Sigmoid colon (tissue), 7 donors: ENCODE measurements around the gene PNPLA6. TPM values are rescaled to one million over a fixed set of nuclear protein-coding genes. Genes with fewer than 3 reads are reported as not detected.

ENCODE experiments used
- DNase-seq: peaks from one replicate; pipeline ENCODE4 v3.0.0-alpha.2; 2019
- H3K27ac ChIP-seq, 4 donors: fragments of 200-600 bp; sonication (generic); one replicate each; pipeline ENCODE4 v1.5.1; 2016 to 2019; ENCODE audit warnings: mild to moderate bottlenecking in 1 of 4
- H3K27me3 ChIP-seq, 3 donors: fragments of 200-600 bp; sonication (generic); one replicate each; pipeline ENCODE4 v1.5.1; 2019; ENCODE audit warnings: mild to moderate bottlenecking in 1 of 3
- H3K36me3 ChIP-seq, 4 donors: fragments of 200-600 bp; sonication (generic); one replicate each; pipeline ENCODE4 v1.5.1; 2016 to 2019
- H3K4me1 ChIP-seq, 4 donors: fragments of 200-600 bp; sonication (generic); one replicate each; pipeline ENCODE4 v1.5.1; 2017 to 2019
- H3K4me3 ChIP-seq, 4 donors: fragments of 200-600 bp; sonication (generic); one replicate each; pipeline ENCODE4 v1.5.1; 2017 to 2019; ENCODE audit warnings: mild to moderate bottlenecking in 2 of 4, moderate library complexity in 1 of 4
- H3K9me3 ChIP-seq, 4 donors: fragments of 200-600 bp in 3 of 4; sonication (generic) in 3 of 4; one replicate each; pipeline versions ENCODE4 v1.5.1 to v1.6.1; 2013 to 2019
- CTCF ChIP-seq, 4 experiments: fragments of 450-650 bp in 3 of 4; fragments of 200-600 bp in 1 of 4; IDR thresholded peaks; one replicate each; pipeline ENCODE4 v1.5.1; 2016 to 2019; ENCODE audit warnings: antibody characterized with exemption in 4 of 4, mild to moderate bottlenecking in 3 of 4, moderate library complexity in 2 of 4
- EP300 ChIP-seq, 4 donors: sonication (generic); formaldehyde crosslinking; IDR thresholded peaks; one replicate each; pipeline ENCODE4 v1.6.1; 2017; ENCODE audit warnings: antibody characterized with exemption in 4 of 4
- POLR2A ChIP-seq, 2 donors: fragments of 450-650 bp; IDR thresholded peaks; one replicate each; pipeline ENCODE4 v1.6.1; 2016; ENCODE audit warnings: antibody characterized with exemption in 2 of 2, mild to moderate bottlenecking in 2 of 2, moderate library complexity in 2 of 2
- POLR2AphosphoS5 ChIP-seq, 4 donors: sonication (generic); formaldehyde crosslinking; IDR thresholded peaks; one replicate each; pipeline ENCODE4 v1.6.1; 2017; ENCODE audit warnings: antibody characterized with exemption in 4 of 4
- WGBS, 2 donors: extraction: QIAGEN DNeasy Blood & Tissue Kit; methylation state at CpG; one replicate each; pipeline ENCODE4 v1.1.7; 2013; 5-methylcytosine and 5-hydroxymethylcytosine counted together
- intact Hi-C: fragments of 100-400 bp; cut with DNase I; formaldehyde crosslinking; loops from one replicate; pipeline ENCODE4 v1.15.1; 2023
- polyA plus RNA-seq, 3 donors: library from polyadenylated mRNA; stranded (reverse); fragments of 200-250 nt; gene quantifications; one replicate each; pipeline ENCODE4 v1.2.3, GENCODE V29; 2013
- total RNA-seq, 4 donors: library from RNA; depleted of rRNA; stranded (reverse); fragments of >200 nt; gene quantifications; one replicate each; pipeline ENCODE4 v1.1.0, GENCODE V29; 2016
- donor health status: healthy with polysubstance abuse.
- donor health status: Bipolar disorder and iron deficiency.
- donor health status: healthy.

The PNPLA6 gene
- total and polyA plus RNA-seq, 7 donors = 13.6 to 77.0 (median 40.3) TPM

- intact Hi-C loops = no loop called here
- DNase-seq = no peak
- 95% methylated on average over 32 of the region's 32 CpGs for WGBS, 2 donors
- no peak for TF ChIP-seq POLR2AphosphoS5 (IDR thresholded peaks at IDR 0.05)
- no peak for TF ChIP-seq EP300 (IDR thresholded peaks at IDR 0.05)
- no peak for TF ChIP-seq CTCF (IDR thresholded peaks at IDR 0.05)
- TF ChIP-seq POLR2A (IDR thresholded peaks at IDR 0.05) = no peak
- Histone ChIP-seq H3K27me3 (no peaks in the 10 kb centered on the region), H3K9me3 (no peaks in the 10 kb centered on the region), H3K4me1 (peaks cover 0 to 15% (median 9%) of the 10 kb centered on the region in 4 donors), H3K27ac (no peak overlapping the region), H3K4me3 (no peak overlapping the region), H3K36me3 (peaks cover 13 to 67% (median 24%) of the 10 kb centered on the region in 4 donors)
Measured at GRCh38 chr19:7528522-7529245, 6.8 kb upstream of the PNPLA6 start.

GRCh38 chr19:7529246-7529600, 6.3 kb upstream of the PNPLA6 start:
- Histone ChIP-seq H3K4me1 (peaks cover 0 to 11% (median 7%) of the 10 kb centered on the region in 4 donors), H3K4me3 (no peak overlapping the region), H3K36me3 (peaks cover 13 to 67% (median 24%) of the 10 kb centered on the region in 4 donors), H3K27me3 (no peaks in the 10 kb centered on the region), H3K27ac (no peak overlapping the region), H3K9me3 (no peaks in the 10 kb centered on the region)
- DNase-seq = no peak
- WGBS, 2 donors = 87 to 88% methylated on average over 15 of the region's 15 CpGs
- intact Hi-C loops = no loop called here
- TF ChIP-seq EP300 (IDR thresholded peaks at IDR 0.05) (no peak), POLR2A (IDR thresholded peaks at IDR 0.05) (no peak), POLR2AphosphoS5 (IDR thresholded peaks at IDR 0.05) (no peak)

- no peak overlapping the region for H3K27ac ChIP-seq
- intact Hi-C loops = loop anchor here (10.0 kb wide), 1 partner anchor 795 kb away; the partner anchor contains the start of genes GPR108 and TRIP10
- H3K9me3 ChIP-seq = no peaks in the 10 kb centered on the region
- 97% methylated on average over 33 of the region's 33 CpGs for WGBS, 2 donors
- peaks cover 0 to 10% (median 7%) of the 10 kb centered on the region in 4 donors for H3K4me1 ChIP-seq
- peaks cover 13 to 62% (median 22%) of the 10 kb centered on the region in 4 donors for H3K36me3 ChIP-seq
- TF ChIP-seq CTCF (IDR thresholded peaks at IDR 0.05) (no peak), POLR2AphosphoS5 (IDR thresholded peaks at IDR 0.05) (no peak), POLR2A (IDR thresholded peaks at IDR 0.05) (no peak), EP300 (IDR thresholded peaks at IDR 0.05) (no peak)
- H3K27me3 ChIP-seq = no peaks in the 10 kb centered on the region
- DNase-seq = no peak
- H3K4me3 ChIP-seq = no peak overlapping the region
Measured at GRCh38 chr19:7529610-7530490, 5.7 kb upstream of the PNPLA6 start.

- Histone ChIP-seq H3K27me3 (no peaks in the 10 kb centered on the region), H3K36me3 (peaks cover 0 to 42% (median 17%) of the 10 kb centered on the region in 4 donors), H3K4me3 (peak overlapping the region; percentile 72 to 89 (median 84)), H3K27ac (peak overlapping the region; percentile 87 to 97 (median 96)), H3K9me3 (no peaks in the 10 kb centered on the region), H3K4me1 (peaks cover 0 to 27% (median 16%) of the 10 kb centered on the region in 4 donors)
- 29 to 42% methylated on average over 30 of the region's 30 CpGs for WGBS, 2 donors
- DNase-seq = peak; percentile 92
- TF ChIP-seq CTCF (IDR thresholded peaks at IDR 0.05) = no peak
- peak in 1 of 4 donors; percentile 5 for TF ChIP-seq POLR2AphosphoS5 (IDR thresholded peaks at IDR 0.05)
- TF ChIP-seq EP300 (IDR thresholded peaks at IDR 0.05) = no peak
- TF ChIP-seq POLR2A (IDR thresholded peaks at IDR 0.05) = no peak
- intact Hi-C loops = loop anchor here (10.0 kb wide), 1 partner anchor 799 kb away; the partner anchor contains the start of genes GPR108 and TRIP10
Measured at GRCh38 chr19:7533281-7533885, 2.1 kb upstream of the PNPLA6 start.
